Activated CD4-positive, alpha-beta T cell treated with anti-CD3 and anti-CD28 coated beads for 24 hours (primary cell): ENCODE results near the gene SLC44A3.
"Not testable (repeated sequence)": the region's sequence is repeated elsewhere in the genome, so short reads cannot be mapped to it uniquely, and the experiment has no call there.

ENCODE experiments used
- DNase-seq, 2 donors: peaks; one replicate each; pipeline ENCODE4 v3.0.0-alpha.2; 2020; ENCODE audit warnings: low read depth in 2 of 2

SLC44A3 gene

DNA sequence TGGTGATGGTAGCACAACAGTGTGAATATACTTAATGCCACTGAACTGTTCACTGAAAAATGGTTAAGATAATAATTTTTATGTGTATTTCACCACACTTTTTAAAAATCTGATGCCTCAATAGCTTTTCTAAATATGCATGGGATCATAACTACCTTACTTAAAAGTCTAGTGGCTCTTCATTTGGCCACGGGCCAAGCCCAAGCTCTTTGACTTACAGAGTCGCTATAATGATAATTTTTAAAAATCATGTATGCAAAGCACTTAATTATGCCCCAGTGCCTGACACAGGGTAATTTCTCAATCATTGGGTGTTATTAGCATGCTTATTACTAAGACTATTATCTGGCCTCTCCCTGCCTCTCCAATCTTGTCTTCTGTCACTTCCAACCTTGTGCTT, 114.4 kb downstream of the SLC44A3 start:
- no peak for DNase-seq

DNA sequence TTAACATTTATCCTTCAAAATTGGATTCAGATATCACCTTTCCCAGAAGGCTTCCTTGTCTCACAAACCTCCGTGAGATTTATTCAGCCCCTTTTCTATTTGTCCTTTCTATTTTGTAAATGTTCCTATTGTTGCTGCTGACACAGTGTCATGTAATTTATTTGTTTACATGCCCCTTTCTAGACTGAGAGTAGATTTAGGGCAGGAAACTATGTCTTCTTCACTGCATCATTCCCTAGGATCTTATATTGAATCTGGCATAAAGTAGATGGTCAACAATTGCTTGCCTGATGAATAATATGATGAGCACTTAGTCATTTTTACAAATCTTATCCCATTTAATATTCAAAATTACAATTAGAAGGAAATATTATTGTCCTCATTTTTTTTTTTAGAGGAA, 114.9 kb downstream of the SLC44A3 start:
- DNase-seq, result no peak

DNA sequence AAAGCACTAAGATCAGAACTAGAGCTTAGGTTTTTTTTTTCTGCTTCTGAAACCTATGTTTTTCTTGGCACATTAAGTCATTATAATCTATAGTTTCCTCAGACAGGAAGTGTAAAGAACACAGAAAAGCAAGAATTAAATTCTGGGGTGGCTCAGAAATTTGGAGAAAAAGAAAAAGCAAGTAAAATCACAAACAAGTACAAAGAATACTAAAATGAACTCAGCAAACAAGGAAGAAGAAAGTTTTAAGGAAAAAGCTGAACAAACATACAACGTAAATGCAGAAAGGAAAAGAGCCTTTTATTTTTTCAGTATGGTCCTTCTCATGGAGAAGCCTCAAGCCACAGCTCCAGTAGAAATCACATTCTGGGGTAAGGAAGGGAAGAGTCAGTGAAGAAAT, 115.3 kb downstream of the SLC44A3 start:
- DNase-seq, result no peak

DNA sequence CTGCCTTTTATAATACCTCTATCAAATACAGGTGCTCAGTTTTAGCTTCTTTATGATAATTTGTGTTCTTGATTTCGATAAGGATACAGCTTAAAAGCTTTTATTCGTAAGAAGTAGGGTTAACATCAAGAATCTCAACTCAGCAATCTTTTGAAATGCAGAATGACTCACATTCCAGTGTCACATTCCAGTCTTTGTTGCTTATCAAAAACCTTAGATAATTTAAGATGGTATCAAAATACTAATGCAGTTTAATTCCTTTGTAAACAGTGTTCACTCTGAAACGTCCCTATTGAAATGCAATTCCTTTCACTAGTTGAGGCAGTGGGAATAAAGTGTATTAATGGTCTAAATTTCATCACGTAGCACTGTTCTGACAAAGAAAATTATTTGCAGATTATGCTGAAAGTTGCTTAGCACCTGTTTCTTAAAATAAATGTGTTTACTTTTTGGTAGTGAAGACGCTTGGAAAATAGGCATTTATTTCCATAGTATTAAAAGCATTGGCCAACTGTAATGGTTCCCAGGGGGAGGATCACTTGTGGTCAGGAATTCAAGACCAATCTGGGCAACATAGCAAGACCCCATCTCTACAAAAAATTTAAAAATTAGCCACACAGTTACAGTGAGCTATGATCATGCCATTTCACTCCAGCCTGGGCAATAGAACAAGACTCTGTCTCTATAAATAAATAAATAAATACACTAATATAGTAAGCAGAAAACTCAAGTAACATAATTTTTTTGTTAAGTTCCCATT, 116.9 kb downstream of the SLC44A3 start:
- DNase-seq, result no peak

DNA sequence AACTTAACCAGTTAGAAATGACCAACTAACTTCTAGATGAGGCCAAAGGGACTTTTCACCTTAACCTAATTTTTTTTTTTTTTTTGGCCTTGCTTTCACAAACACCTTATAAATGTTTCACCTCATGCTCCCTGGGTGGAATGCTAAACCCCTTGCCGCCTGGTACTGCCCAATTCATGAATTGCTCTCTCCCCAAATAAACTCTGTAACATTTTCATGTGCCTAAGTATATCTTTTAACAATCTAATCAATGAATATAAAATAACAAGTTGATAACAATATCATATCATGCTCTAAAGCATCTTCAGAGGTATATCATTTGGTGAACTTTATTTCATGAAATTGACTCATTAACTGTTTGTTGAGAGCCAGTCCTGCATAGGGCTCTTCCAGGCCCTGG, 117.7 kb downstream of the SLC44A3 start:
- no peak for DNase-seq

DNA sequence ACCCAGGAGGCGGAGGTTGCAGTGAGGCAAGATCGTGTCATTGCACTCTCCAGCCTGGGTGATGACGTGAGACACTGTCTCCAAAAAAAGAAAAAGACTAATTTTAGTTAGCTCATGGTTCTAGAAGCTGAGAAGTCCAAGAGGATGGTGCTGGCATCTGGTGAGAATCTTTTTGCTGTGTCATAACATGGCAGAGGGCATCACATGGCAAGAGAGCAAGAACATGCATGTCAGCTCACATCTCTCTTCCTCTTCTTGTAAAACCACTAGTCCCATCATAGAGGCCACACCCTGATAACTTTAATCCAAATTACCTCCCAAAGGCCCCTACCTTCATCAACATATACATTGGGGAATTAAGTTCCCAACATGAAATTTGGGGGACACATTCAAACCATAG, 120.6 kb downstream of the SLC44A3 start:
- no peak for DNase-seq

DNA sequence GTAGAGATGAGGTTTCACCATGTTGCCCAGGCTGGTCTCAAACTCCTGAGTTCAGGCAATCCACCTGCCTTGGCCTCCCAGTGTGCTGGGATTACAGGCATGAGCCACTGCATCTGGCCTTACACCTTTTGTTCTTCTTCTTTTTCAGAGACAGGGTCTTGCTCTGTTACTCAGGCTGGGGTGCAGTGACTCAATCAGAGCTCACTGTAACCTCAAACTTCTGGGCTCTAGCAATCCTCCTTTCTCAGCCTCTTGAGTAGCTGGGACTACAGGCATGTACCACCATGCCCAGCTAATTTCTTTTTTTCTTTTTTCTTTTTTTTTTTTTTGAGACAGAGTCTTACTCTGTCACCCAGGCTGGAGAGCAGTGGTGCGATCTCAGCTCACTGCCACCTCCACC, 121.3 kb downstream of the SLC44A3 start:
- not testable (repeated sequence) for DNase-seq

DNA sequence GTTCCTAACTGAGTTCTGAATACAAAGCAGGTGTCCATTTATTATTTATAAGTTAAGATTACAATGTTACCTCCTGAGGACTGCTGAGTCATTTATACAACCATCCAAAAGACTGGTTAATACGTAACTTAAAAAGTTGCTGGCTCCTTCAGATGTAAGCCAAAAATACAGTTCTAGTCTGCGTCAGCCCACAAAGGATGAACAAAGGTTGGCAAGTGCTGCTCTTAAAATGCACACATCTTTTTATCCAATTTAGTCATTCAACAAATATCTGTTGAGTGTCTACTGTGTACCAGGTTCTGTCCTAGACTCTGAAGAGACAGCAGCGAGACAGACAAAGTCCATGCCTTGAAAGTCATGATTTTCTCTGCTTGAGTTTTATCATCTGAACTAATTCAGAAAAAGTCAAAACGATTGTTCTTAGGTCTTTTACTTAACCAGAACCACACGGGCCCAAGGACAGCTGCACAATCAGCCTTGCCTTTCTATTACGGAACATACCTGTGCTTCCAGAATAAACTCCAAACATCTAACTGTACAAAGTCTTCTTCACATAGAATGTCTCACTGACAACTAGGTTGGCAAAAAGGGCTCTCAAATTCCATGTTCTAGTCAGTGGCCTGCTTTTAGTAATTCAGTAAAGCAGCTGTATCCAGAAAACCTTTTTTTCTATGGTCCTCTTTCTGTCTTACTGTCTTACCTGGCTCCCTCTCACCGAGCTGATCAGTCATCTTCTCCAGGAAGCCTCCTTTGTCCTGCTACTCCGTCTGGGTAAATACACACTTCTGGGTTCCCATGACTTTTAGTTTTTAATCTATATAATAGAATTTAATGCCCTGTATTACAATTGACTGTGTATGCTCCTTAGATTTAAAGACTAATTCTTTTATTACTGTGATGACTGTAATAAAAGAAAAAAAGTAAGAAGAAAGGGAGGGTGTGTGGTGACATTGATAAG, 122.3 kb downstream of the SLC44A3 start:
- DNase-seq, result no peak
